NOMO-1 treated with dmso at 0.1 percent for 144 hours (cell line): Measurements from ENCODE around the gene ZFAND3.
"Not testable (repeated sequence)": the region's sequence is repeated elsewhere in the genome, so short reads cannot be mapped to it uniquely, and the experiment has no call there.

Experiments used
- DNase-seq: peaks from one replicate; lab custom pipeline; 2025; ENCODE audit not compliant: unreplicated experiment; lab: John Stamatoyannopoulos, UW

Gene ZFAND3

GRCh38 chr6:37893257-37893656 is 73.7 kb downstream of the ZFAND3 start:
- DNase-seq, result no peak

DNA sequence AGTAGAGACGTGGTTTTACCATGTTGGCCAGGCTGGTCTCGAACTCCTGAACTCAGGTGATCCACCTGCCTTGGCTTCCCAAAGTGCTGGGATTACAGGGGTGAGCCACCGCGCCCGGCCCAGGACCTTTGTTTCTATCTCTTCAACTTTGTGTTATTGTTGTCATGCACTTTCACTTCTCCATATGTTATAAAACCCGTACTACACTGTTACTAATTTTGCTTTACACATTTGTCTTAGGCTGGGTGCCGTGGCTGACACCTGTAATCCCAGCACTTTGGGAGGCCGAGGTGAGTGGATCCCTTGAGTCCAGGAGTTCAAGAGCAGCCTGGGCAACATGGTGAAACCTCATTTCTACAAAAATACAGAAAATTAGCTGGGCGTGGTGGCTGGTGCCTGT is 74.2 kb downstream of the ZFAND3 start:
- DNase-seq, result not testable (repeated sequence)

DNA sequence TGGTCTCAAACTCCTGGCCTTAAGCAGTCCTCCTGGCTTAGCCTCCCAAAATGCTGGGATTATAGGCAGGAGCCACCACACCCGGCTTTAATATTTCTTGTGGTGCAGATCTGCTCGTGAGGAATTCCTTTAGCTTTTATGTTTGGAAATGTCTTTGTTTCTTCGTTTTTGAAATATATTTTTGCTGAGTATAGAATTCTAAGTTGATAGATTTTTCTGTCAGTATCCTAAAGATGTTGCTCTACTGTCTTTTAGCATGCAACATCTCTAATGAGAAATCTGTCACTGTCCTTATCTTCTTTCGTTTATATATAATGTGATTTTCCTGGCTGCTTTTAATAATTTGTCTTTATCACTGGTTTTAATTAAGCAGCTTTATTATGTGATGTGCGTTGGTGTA is 75.1 kb downstream of the ZFAND3 start:
- DNase-seq, result no peak

- DNase-seq, result no peak
These were observed 77.8 kb downstream of the ZFAND3 start for GRCh38 chr6:37897321-37897720.

- no peak for DNase-seq
These were observed 78.4 kb downstream of the ZFAND3 start for GRCh38 chr6:37897818-37898515.

DNA sequence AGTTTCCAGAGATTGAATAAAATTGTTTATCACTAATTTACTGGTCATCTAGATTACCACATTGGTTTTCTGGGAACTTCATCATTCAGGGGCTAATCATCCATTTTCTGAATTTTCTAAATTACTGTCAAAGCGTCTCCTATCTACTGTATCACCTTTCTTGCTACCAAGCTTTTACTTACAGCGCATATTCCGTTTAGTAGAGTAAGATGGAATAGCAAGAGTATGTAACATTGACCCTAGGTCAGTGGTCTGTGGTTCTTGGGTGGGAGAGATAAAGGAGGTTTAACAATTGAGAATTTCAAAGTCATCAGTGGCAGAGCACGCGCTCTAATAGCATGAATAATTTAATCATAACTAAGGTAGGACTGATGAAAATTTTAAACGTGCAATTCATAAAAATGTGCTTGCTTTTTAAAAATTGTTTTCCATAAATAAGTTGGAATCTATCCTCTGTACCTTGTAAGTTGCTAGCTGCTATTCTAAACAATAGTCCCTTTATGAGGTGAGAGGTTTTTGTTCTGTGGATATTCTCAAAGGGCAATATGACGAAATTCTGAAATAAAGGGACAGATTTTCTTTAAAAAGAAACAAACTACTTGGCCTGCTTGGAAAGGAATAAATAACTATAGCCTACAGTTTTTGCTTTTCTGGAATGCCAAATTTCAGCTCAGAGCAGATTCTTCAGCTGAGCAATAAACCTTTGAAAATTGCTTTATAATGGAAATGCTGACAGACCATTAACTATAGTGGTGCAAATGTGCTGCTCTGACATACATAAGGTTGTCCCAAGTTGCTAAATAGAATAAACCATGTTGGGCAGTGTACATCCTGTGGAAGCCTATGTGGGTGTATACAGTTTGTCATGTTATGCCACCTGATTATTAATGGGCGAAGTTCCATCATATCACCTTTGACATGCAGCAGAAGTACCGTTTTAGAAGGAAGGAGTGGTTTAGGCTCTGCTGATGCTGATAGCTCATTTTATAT is 84.1 kb downstream of the ZFAND3 start:
- DNase-seq, result no peak

DNA sequence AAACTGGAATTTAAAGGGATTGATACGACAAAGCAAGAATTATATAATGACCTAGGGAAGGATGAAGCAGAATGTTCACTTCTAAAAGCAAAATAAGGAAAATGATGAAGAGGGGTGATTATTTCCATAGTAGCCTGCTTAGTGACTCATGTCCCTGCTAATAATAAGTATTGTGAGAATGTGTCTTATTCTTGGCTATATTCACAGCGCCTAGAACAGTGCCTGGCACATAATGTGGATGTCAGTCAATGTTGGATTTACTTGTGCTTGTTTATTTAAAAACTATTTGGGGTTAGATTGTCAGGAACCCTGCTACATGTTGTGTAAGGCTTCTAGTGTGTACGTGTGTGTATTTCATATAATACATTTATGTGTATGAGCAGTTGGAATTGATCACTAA is 85.1 kb downstream of the ZFAND3 start:
- no peak for DNase-seq

DNA sequence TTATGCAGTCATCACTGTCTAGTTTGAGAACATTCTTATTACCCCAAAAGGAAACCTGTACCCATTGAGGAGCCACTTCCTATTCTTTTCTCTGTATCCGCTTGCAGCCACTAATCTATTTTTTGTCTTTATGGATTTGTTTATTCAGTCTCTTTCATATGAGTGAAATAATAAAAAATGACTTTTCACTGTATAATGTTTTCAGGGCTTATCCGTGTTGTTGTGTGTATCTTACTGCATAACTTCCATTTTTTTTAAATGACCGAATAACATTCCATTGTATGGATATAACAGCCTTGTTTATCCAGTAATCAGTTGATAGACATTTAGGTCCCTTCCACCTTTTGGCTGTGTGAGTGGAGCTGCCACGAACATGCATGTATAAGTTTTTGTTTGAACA is 86.6 kb downstream of the ZFAND3 start:
- DNase-seq, result no peak

GRCh38 chr6:37910998-37911397 is 91.5 kb downstream of the ZFAND3 start:
- DNase-seq, result no peak

DNA sequence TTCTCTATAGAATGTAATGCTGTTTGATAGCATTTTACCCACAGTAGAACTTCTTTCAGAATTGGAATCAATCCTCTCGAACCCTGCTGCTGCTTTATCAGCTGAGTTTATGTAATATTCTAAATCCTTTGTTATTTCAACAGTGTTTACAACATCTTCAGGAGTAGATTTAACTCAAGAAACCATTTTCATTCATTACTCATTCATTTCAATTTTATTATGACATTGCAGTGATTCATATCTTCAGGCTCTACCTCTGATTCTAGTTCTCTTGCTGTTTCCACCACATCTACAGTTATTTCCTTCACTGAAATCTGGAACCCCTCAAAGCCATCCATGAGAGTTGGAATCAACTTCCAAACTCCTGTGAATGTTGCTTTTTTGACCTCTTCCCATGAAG is 93.7 kb downstream of the ZFAND3 start:
- DNase-seq, result no peak

DNA sequence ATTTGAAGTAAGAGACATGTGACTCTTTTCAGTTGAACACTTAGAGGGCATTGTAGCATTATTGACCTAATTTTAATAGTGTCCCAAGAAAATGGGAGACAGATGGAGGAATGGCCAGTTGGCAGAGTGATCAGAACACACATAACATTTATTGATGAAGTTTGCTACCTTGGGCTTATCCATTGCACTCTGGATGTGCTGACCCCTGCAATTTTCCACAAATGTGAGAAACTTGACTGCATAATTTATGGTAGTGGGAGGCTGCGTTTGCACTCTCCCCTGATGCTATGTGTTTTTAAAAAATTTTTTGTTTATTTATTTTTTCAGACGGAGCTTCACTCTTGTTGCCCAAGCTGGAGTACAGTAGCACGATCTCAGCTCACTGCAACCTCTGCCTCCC is 95.9 kb downstream of the ZFAND3 start:
- DNase-seq, result no peak

GRCh38 chr6:37916149-37916548 is 96.6 kb downstream of the ZFAND3 start:
- no peak for DNase-seq

- no peak for DNase-seq
These were observed 97.1 kb downstream of the ZFAND3 start for GRCh38 chr6:37916675-37917074.

GRCh38 chr6:37917566-37917965 is 98.0 kb downstream of the ZFAND3 start:
- no peak for DNase-seq

DNA sequence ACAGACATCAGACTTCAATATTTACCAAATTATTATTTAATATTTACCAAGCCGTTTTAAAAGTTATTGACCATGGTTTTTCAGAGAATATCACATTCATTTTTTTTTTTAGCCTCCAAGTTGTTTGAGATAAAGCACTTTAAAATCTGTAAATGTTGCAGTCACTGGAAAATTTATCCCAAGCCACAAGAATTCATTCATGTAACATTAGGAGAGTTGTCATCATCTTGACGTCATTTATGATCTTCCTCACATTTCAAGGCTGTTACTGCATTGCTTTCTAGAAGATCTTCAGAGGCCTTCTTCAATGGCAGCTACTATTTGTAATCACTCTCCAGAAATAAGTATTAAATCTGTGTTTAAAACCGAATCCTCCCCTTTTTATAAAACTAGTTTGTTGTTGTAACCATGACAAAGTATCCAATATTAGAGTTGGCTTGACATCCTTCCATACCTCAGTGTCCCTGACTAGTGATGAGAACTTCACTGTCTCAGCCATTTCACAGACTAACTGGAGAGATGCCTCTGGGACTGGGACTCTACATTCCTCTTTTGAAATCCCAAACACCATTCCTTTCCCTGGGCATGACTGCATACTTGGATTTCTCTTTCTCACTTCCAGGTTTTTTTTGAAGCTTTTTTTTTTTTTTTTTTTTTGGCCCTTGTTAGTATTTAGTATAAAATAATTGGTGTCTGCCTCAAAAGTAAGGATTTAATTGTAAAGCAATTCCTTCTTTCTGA is 100.1 kb downstream of the ZFAND3 start:
- no peak for DNase-seq

DNA sequence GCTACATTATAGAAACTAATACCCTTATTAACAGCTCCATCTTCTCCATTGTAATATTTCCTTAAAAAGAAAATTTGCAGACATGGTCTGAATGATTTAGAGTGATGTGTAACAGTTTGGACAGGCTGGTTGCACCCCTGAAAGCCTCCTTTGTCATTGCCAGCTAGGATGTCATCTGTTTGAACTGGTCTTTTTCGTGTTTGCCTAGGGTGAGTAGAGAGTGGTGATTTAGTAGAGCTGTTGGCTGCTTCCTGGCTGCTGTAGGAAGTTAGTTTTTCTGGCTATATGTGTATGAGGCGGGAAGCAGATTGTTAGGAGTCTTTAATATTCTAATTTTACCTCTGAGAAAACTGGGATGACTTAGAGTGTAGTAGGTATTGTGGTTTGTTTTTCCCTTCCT is 101.1 kb downstream of the ZFAND3 start:
- no peak for DNase-seq

DNA sequence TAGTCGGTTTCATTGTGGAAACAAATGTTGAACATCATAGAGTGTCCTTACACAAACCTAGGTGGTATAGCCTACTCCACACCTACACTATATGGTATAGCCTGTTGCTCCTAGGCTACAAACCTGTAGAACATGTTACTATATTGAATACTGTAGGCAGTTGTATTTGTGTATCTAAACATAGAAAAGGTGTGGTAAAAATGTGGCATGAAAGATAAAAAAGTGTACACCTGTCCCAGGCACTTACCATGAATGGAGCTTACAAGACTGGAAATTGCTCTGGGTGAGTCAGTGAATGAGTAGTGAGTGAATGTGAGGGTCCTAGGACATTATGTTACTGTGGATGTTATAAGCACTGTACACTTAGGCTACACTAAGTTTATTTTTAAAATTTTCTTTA is 103.0 kb downstream of the ZFAND3 start:
- no peak for DNase-seq

DNA sequence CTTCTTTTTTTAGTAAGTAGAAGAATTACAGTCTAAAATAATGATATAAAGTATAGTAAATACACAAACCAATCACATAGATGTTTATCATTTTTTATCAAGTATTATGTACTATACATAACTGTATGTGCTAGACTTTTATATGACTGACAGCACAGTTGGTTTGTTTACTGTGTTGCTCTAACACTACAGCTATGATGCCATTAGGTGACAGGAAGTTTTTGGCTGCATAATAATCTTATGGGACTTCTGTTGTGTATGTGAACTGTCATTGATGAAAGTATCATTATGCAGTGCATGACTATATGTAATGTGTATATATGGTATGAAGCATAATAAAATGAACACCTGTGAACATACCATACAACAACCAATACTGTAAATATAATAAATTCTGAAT is 104.0 kb downstream of the ZFAND3 start:
- DNase-seq, result no peak

GRCh38 chr6:37926661-37927060 is 107.1 kb downstream of the ZFAND3 start:
- no peak for DNase-seq

GRCh38 chr6:37928217-37928616 is 108.7 kb downstream of the ZFAND3 start:
- DNase-seq, result no peak

GRCh38 chr6:37930288-37930971 is 110.9 kb downstream of the ZFAND3 start:
- DNase-seq, result no peak
